Keratinocyte (primary cell): Measurements from ENCODE around the gene SIK3. TPM values are rescaled to one million over a fixed set of nuclear protein-coding genes. Genes with fewer than 3 reads are reported as not detected.

Experiments used
- DNase-seq: peaks from one replicate; pipeline ENCODE4 v3.0.0-alpha.2; 2011; ENCODE audit warnings: low read depth, missing footprints, low spot score
- FAIRE-seq: peaks from 2 replicates; lab custom pipeline; 2011; peaks lifted over from hg19 to GRCh38; lab: Jason Lieb, UNC
- H2AFZ ChIP-seq: 2 replicates; pipeline ENCODE4 v1.6.0; 2012; ENCODE audit warnings: low read length, control low read depth, inconsistent platforms; ENCODE audit not compliant: control insufficient read depth
- H3K27ac ChIP-seq: 2 replicates; pipeline ENCODE4 v1.5.1; 2011; ENCODE audit warnings: low read length; ENCODE audit not compliant: control insufficient read depth, insufficient read depth
- H3K27me3 ChIP-seq: 3 replicates; pipeline ENCODE4 v1.6.0; 2011; ENCODE audit warnings: low read length; ENCODE audit not compliant: control insufficient read depth, insufficient read depth; ENCODE audit errors: extremely low read depth
- H3K36me3 ChIP-seq, 2 experiments: 2 replicates in 1 of 2; 3 replicates in 1 of 2; pipeline ENCODE4 v1.5.1; 2011; ENCODE audit warnings: low read length in 2 of 2, mild to moderate bottlenecking in 1 of 2; ENCODE audit not compliant: control insufficient read depth in 2 of 2, insufficient read depth in 2 of 2; ENCODE audit errors: extremely low read depth in 1 of 2
- H3K4me1 ChIP-seq: 3 replicates; pipeline ENCODE4 v1.5.1; 2011; ENCODE audit warnings: low read length; ENCODE audit not compliant: control insufficient read depth, insufficient read depth; ENCODE audit errors: extremely low read depth
- H3K4me2 ChIP-seq: 3 replicates; pipeline ENCODE4 v1.6.0; 2011; ENCODE audit warnings: low read depth, low read length; ENCODE audit not compliant: control insufficient read depth, insufficient read depth; ENCODE audit errors: extremely low read depth
- H3K4me3 ChIP-seq, 3 experiments: fragments of 200-600 bp in 1 of 3; sonication (generic) in 1 of 3; 2 replicates in 2 of 3; 3 replicates in 1 of 3; pipeline ENCODE4 v1.5.1; 2011 to 2016; ENCODE audit warnings: low read length in 3 of 3, mild to moderate bottlenecking in 3 of 3, control low read depth in 2 of 3, inconsistent platforms in 1 of 3, low read depth in 1 of 3, mixed read lengths in 1 of 3, mixed run types in 1 of 3, moderate library complexity in 1 of 3; ENCODE audit not compliant: control insufficient read depth in 2 of 3, insufficient read depth in 2 of 3; ENCODE audit errors: extremely low read depth in 1 of 3
- H3K79me2 ChIP-seq: 2 replicates; pipeline ENCODE4 v1.6.0; 2012; ENCODE audit warnings: low read length; ENCODE audit not compliant: control insufficient read depth, insufficient read depth
- H3K9ac ChIP-seq: 3 replicates; pipeline ENCODE4 v1.6.0; 2011; ENCODE audit warnings: low read length; ENCODE audit not compliant: control insufficient read depth, insufficient read depth; ENCODE audit errors: extremely low read depth
- H3K9me1 ChIP-seq: 3 replicates; pipeline ENCODE4 v1.6.0; 2011; ENCODE audit warnings: low read length; ENCODE audit not compliant: control insufficient read depth, insufficient read depth; ENCODE audit errors: extremely low read depth
- H3K9me3 ChIP-seq: 2 replicates; pipeline ENCODE4 v1.5.1; 2012; ENCODE audit warnings: low read depth, low read length; ENCODE audit not compliant: control insufficient read depth
- H4K20me1 ChIP-seq: 3 replicates; pipeline ENCODE4 v1.6.0; 2011; ENCODE audit warnings: low read length; ENCODE audit not compliant: control insufficient read depth, insufficient read depth; ENCODE audit errors: extremely low read depth
- CTCF ChIP-seq, 3 experiments: IDR thresholded peaks in 1 of 3; conservative IDR thresholded peaks in 1 of 3; optimal IDR thresholded peaks in 1 of 3; 2 replicates in 2 of 3; 3 replicates in 1 of 3; pipeline versions ENCODE3 to v1.5.1; 2011; ENCODE audit warnings: low read length in 3 of 3, mild to moderate bottlenecking in 3 of 3, moderate library complexity in 2 of 3, control low read depth in 1 of 3, inconsistent platforms in 1 of 3; ENCODE audit not compliant: insufficient read depth in 2 of 3; ENCODE audit errors: extremely low read depth in 1 of 3
- EZH2 ChIP-seq: IDR thresholded peaks from one replicate; pipeline ENCODE4 v1.6.1; 2012; ENCODE audit warnings: inconsistent platforms, mild to moderate bottlenecking, low read length, moderate library complexity
- dilution Hi-C: fragments of 300-500 bp; cut with MboI; formaldehyde crosslinking; loops from one replicate; pipeline ENCODE4 v1.7.0; 2020; ENCODE audit warnings: low sequenced_read_pairs; ENCODE audit not compliant: extremely low pct_ligation_motif_present
- polyA plus RNA-seq, 5 experiments: library from polyadenylated mRNA; depleted of rRNA in 3 of 5; stranded (reverse) in 3 of 5; stranded (forward) in 1 of 5; unstranded in 1 of 5; fragments of >200 nt; gene quantifications; 1 replicate in 1 of 5; 2 replicates in 3 of 5; 3 replicates in 1 of 5; pipeline versions ENCODE4 v1.2.1 to v1.2.3, GENCODE V29; 2011 to 2012; ENCODE audit warnings: missing spikeins in 2 of 5, low read depth in 1 of 5, low replicate concordance in 1 of 5

Gene SIK3
- polyA plus RNA-seq, 1 donor (not counting 4 experiments of a cell fraction or from before 2014, with no cell fraction given), result 8.2 TPM

GRCh38 chr11:117084992-117085391 lies 13.2 kb downstream of the SIK3 start:
- no peaks in the 10 kb centered on the region for H3K9me1 ChIP-seq
- H3K27me3 ChIP-seq, result no peaks in the 10 kb centered on the region
- H3K36me3 ChIP-seq, result no peaks in the 10 kb centered on the region
- H4K20me1 ChIP-seq, result no peaks in the 10 kb centered on the region
- no peaks in the 10 kb centered on the region for H3K9me3 ChIP-seq
- H3K27ac ChIP-seq, result no peak overlapping the region
- dilution Hi-C loops, result no loop called here
- H3K79me2 ChIP-seq, result peaks cover 86% of the 10 kb centered on the region
- no peak overlapping the region for H2AFZ ChIP-seq
- H3K4me1 ChIP-seq, result peaks cover 16% of the 10 kb centered on the region
- no peak overlapping the region for H3K4me2 ChIP-seq
- no peak overlapping the region for H3K4me3 ChIP-seq
- FAIRE-seq, result no peak
- TF ChIP-seq CTCF (optimal IDR thresholded peaks at IDR 0.05 in 1 of 3, IDR thresholded peaks at IDR 0.05 in 1 of 3, conservative IDR thresholded peaks at IDR 0.05 in 1 of 3; ENCODE audit: extremely low read depth in 1 of 3, insufficient read depth in 2 of 3, low read length in 3 of 3), result no peak
- no peak for TF ChIP-seq EZH2
- DNase-seq, result no peak
- no peak overlapping the region for H3K9ac ChIP-seq

- no peaks in the 10 kb centered on the region for H3K36me3 ChIP-seq
- H3K4me2 ChIP-seq, result no peak overlapping the region
- FAIRE-seq, result peak; percentile 36
- TF ChIP-seq CTCF (optimal IDR thresholded peaks at IDR 0.05 in 1 of 3, IDR thresholded peaks at IDR 0.05 in 1 of 3, conservative IDR thresholded peaks at IDR 0.05 in 1 of 3; ENCODE audit: extremely low read depth in 1 of 3, insufficient read depth in 2 of 3, low read length in 3 of 3) (no peak), EZH2 (no peak)
- no peaks in the 10 kb centered on the region for H3K9me1 ChIP-seq
- H4K20me1 ChIP-seq, result no peaks in the 10 kb centered on the region
- DNase-seq, result no peak
- H2AFZ ChIP-seq, result no peak overlapping the region
- H3K9ac ChIP-seq, result no peak overlapping the region
- no peak overlapping the region for H3K4me3 ChIP-seq
- dilution Hi-C loops, result no loop called here
- H3K27ac ChIP-seq, result no peak overlapping the region
- H3K79me2 ChIP-seq, result peaks cover 92% of the 10 kb centered on the region
- no peaks in the 10 kb centered on the region for H3K9me3 ChIP-seq
- H3K4me1 ChIP-seq, result peaks cover 1% of the 10 kb centered on the region
- H3K27me3 ChIP-seq, result no peaks in the 10 kb centered on the region
These were observed 15.0 kb downstream of the SIK3 start for GRCh38 chr11:117083011-117083935.
